Measurements from ENCODE around the gene AEBP1.

Gene AEBP1

GRCh38 chr7:44066111-44066460 is 38.1 kb upstream of the AEBP1 start:
- FAIRE-seq (no peak), DNase-seq (ENCODE audit: extremely low spot score, insufficient read length, low read depth) (no peak)

GRCh38 chr7:44066494-44067063 is 37.6 kb upstream of the AEBP1 start:
- FAIRE-seq: no peak
- DNase-seq (ENCODE audit: extremely low spot score, insufficient read length, low read depth): no peak

GRCh38 chr7:44067064-44067951 is 36.8 kb upstream of the AEBP1 start:
- FAIRE-seq (no peak), DNase-seq (ENCODE audit: extremely low spot score, insufficient read length, low read depth) (no peak)

GRCh38 chr7:44068054-44068453 is 36.1 kb upstream of the AEBP1 start:
- no peak for FAIRE-seq
- DNase-seq (ENCODE audit: extremely low spot score, insufficient read length, low read depth): no peak

GRCh38 chr7:44071726-44072363 is 32.3 kb upstream of the AEBP1 start:
- FAIRE-seq: no peak

GRCh38 chr7:44072364-44073231 is 31.5 kb upstream of the AEBP1 start:
- FAIRE-seq (no peak), DNase-seq (ENCODE audit: extremely low spot score, insufficient read length, low read depth) (no peak)

More at GRCh38 chr7:44071726-44072363, 32.3 kb upstream of the AEBP1 start:
- DNase-seq (ENCODE audit: extremely low spot score, insufficient read length, low read depth): no peak

GRCh38 chr7:44073664-44074348 is 30.3 kb upstream of the AEBP1 start:
- FAIRE-seq (peak; percentile 70), DNase-seq (ENCODE audit: extremely low spot score, insufficient read length, low read depth) (no peak)

GRCh38 chr7:44074349-44074695 is 29.8 kb upstream of the AEBP1 start:
- DNase-seq (ENCODE audit: extremely low spot score, insufficient read length, low read depth) (no peak), FAIRE-seq (no peak)

GRCh38 chr7:44075296-44076075 is 28.7 kb upstream of the AEBP1 start:
- FAIRE-seq (no peak), DNase-seq (ENCODE audit: extremely low spot score, insufficient read length, low read depth) (no peak)

GRCh38 chr7:44076101-44076895 is 27.8 kb upstream of the AEBP1 start:
- FAIRE-seq (no peak), DNase-seq (ENCODE audit: extremely low spot score, insufficient read length, low read depth) (no peak)

- DNase-seq (ENCODE audit: extremely low spot score, insufficient read length, low read depth) (no peak), FAIRE-seq (no peak)
These were observed 27.1 kb upstream of the AEBP1 start for GRCh38 chr7:44077061-44077460.

- DNase-seq (ENCODE audit: extremely low spot score, insufficient read length, low read depth) (no peak), FAIRE-seq (no peak)
These were observed 26.5 kb upstream of the AEBP1 start for GRCh38 chr7:44077681-44078091.

GRCh38 chr7:44078521-44078920 is 25.6 kb upstream of the AEBP1 start:
- FAIRE-seq: no peak

GRCh38 chr7:44079331-44080021 is 24.7 kb upstream of the AEBP1 start:
- FAIRE-seq: no peak

More at GRCh38 chr7:44078521-44078920, 25.6 kb upstream of the AEBP1 start:
- DNase-seq (ENCODE audit: extremely low spot score, insufficient read length, low read depth): no peak

GRCh38 chr7:44080118-44080517 is 24.0 kb upstream of the AEBP1 start:
- FAIRE-seq (no peak), DNase-seq (ENCODE audit: extremely low spot score, insufficient read length, low read depth) (no peak)

More at GRCh38 chr7:44079331-44080021, 24.7 kb upstream of the AEBP1 start:
- DNase-seq (ENCODE audit: extremely low spot score, insufficient read length, low read depth): no peak

- DNase-seq (ENCODE audit: extremely low spot score, insufficient read length, low read depth) (no peak), FAIRE-seq (no peak)
These were observed 23.4 kb upstream of the AEBP1 start for GRCh38 chr7:44080686-44081265.

- FAIRE-seq (no peak), DNase-seq (ENCODE audit: extremely low spot score, insufficient read length, low read depth) (no peak)
These were observed 22.8 kb upstream of the AEBP1 start for GRCh38 chr7:44081266-44081748.

Measured in GM18507 (cell line).